Calu3 (cell line): Measurements from ENCODE around the gene ABAT. TPM values are rescaled to one million over a fixed set of nuclear protein-coding genes. Genes with fewer than 3 reads are reported as not detected.
"Not testable (repeated sequence)": the region's sequence is repeated elsewhere in the genome, so short reads cannot be mapped to it uniquely, and the experiment has no call there.

Experiments
- BruUV-seq: library from RNA; stranded (reverse); fragments of 400-500 nt; replicated peaks from 2 replicates; lab custom pipeline; 2021; lab: Mats Ljungman, UMichigan
- CTCF ChIA-PET: fragments of 300-600 bp; sonication (Branson Sonifier 250); formaldehyde crosslinking; loops from one replicate; lab custom pipeline; 2022; ENCODE audit warnings: antibody characterized with exemption; lab: Charles Lee
- DNase-seq: peaks from one replicate; pipeline ENCODE4 v3.0.0; 2022
- H3K27ac Mint-ChIP-seq: one replicate; pipeline ENCODE4 v1.8.0; 2022; ENCODE audit warnings: mixed read lengths; ENCODE audit not compliant: unreplicated experiment
- H3K27me3 Mint-ChIP-seq: one replicate; pipeline ENCODE4 v1.8.0; 2022; ENCODE audit warnings: mixed read lengths; ENCODE audit not compliant: unreplicated experiment
- H3K36me3 Mint-ChIP-seq: one replicate; pipeline ENCODE4 v1.8.0; 2022; ENCODE audit warnings: mild to moderate bottlenecking, moderate library complexity, mixed read lengths; ENCODE audit not compliant: insufficient read depth, unreplicated experiment
- H3K4me1 Mint-ChIP-seq: one replicate; pipeline ENCODE4 v1.8.0; 2022; ENCODE audit warnings: mild to moderate bottlenecking, low read depth, mixed read lengths; ENCODE audit not compliant: unreplicated experiment
- H3K4me3 Mint-ChIP-seq: one replicate; pipeline ENCODE4 v1.8.0; 2022; ENCODE audit warnings: mild to moderate bottlenecking, low read depth, moderate library complexity, mixed read lengths; ENCODE audit not compliant: unreplicated experiment
- H3K9me3 Mint-ChIP-seq: one replicate; pipeline ENCODE4 v1.8.0; 2022; ENCODE audit warnings: low read depth, mixed read lengths; ENCODE audit not compliant: unreplicated experiment
- CTCF ChIP-seq: fragments of 200-600 bp; IDR thresholded peaks from one replicate; pipeline ENCODE4 v1.8.0; 2022; ENCODE audit warnings: antibody characterized with exemption; ENCODE audit not compliant: unreplicated experiment
- intact Hi-C: fragments of 100-400 bp; cut with micrococcal nuclease; formaldehyde crosslinking; loops from one replicate; pipeline ENCODE4 v1.10.0; 2022; ENCODE audit not compliant: unreplicated experiment
- total RNA-seq: library from RNA; stranded (reverse); gene quantifications from 2 replicates; pipeline ENCODE4 v1.2.3, GENCODE V29; 2022

ABAT gene
- total RNA-seq, 1 experiment from 2014 or later, result 12.6 TPM

GRCh38 chr16:8697965-8698364 lies 23.5 kb downstream of the ABAT start:
- Mint-ChIP-seq H3K4me1 (no peaks in the 10 kb centered on the region), H3K4me3 (no peak overlapping the region), H3K27ac (no peak overlapping the region), H3K27me3 (no peaks in the 10 kb centered on the region), H3K9me3 (no peaks in the 10 kb centered on the region), H3K36me3 (no peaks in the 10 kb centered on the region)
- no peak for DNase-seq
- CTCF ChIA-PET, result no interaction called here
- no peak for TF ChIP-seq CTCF
- intact Hi-C loops, result no loop called here
- BruUV-seq, result no TSS peak

- DNase-seq, result no peak
- Mint-ChIP-seq H3K36me3 (no peaks in the 10 kb centered on the region), H3K27ac (no peak overlapping the region), H3K9me3 (no peaks in the 10 kb centered on the region), H3K4me3 (no peak overlapping the region), H3K4me1 (no peaks in the 10 kb centered on the region), H3K27me3 (no peaks in the 10 kb centered on the region)
- intact Hi-C loops, result no loop called here
- CTCF ChIA-PET, result no interaction called here
- TF ChIP-seq CTCF, result no peak
- no TSS peak for BruUV-seq
Measured at GRCh38 chr16:8703693-8704092, 29.3 kb downstream of the ABAT start.

GRCh38 chr16:8704098-8704497 lies 29.7 kb downstream of the ABAT start:
- no peak for DNase-seq
- H3K4me1 Mint-ChIP-seq, result no peaks in the 10 kb centered on the region
- intact Hi-C loops, result no loop called here
- no TSS peak for BruUV-seq
- H3K27ac Mint-ChIP-seq, result no peak overlapping the region
- H3K9me3 Mint-ChIP-seq, result no peaks in the 10 kb centered on the region
- no peak overlapping the region for H3K4me3 Mint-ChIP-seq
- CTCF ChIA-PET, result interaction anchor here (0.8 kb wide), 1 partner anchor 48 kb away, joined by 3 read pairs; no protein-coding TSS in a partner anchor
- H3K27me3 Mint-ChIP-seq, result no peaks in the 10 kb centered on the region
- no peak for TF ChIP-seq CTCF
- no peaks in the 10 kb centered on the region for H3K36me3 Mint-ChIP-seq

GRCh38 chr16:8705100-8705822 lies 30.8 kb downstream of the ABAT start:
- CTCF ChIA-PET, H3K9me3 Mint-ChIP-seq, H3K4me3 Mint-ChIP-seq, H3K4me1 Mint-ChIP-seq, DNase-seq, intact Hi-C loops, H3K27ac Mint-ChIP-seq, H3K27me3 Mint-ChIP-seq, H3K36me3 Mint-ChIP-seq, BruUV-seq: not testable (repeated sequence)

- Mint-ChIP-seq H3K9me3 (peaks cover 5% of the 10 kb centered on the region), H3K36me3 (no peaks in the 10 kb centered on the region), H3K27me3 (peaks cover 14% of the 10 kb centered on the region), H3K4me3 (no peak overlapping the region), H3K27ac (no peak overlapping the region), H3K4me1 (no peaks in the 10 kb centered on the region)
- no TSS peak for BruUV-seq
- CTCF ChIA-PET, result interaction anchor here (0.6 kb wide), 1 partner anchor 294 kb away, joined by 3 read pairs; no protein-coding TSS in a partner anchor
- TF ChIP-seq CTCF, result no peak
- intact Hi-C loops, result no loop called here
- no peak for DNase-seq
Measured at GRCh38 chr16:8708536-8708935, 34.1 kb downstream of the ABAT start.
